BLaER1 (cell line): ENCODE results near the gene SNX7.
A peak's percentile ranks its signal among the peaks of the same experiment; 100 is the strongest.

Experiments
- H3K27ac ChIP-seq: shearing (Covaris generic); formaldehyde crosslinking; 2 replicates; pipeline ENCODE4 v1.8.1; 2022
- H3K27me3 ChIP-seq: shearing (Covaris generic); formaldehyde crosslinking; 2 replicates; pipeline ENCODE4 v1.8.1; 2022
- H3K36me3 ChIP-seq: shearing (Covaris generic); formaldehyde crosslinking; 2 replicates; pipeline ENCODE4 v1.8.1; 2022
- H3K4me1 ChIP-seq: shearing (Covaris generic); formaldehyde crosslinking; 2 replicates; pipeline ENCODE4 v1.8.1; 2022
- H3K4me2 ChIP-seq: shearing (Covaris generic); formaldehyde crosslinking; 2 replicates; pipeline ENCODE4 v1.8.1; 2022
- H3K4me3 ChIP-seq: shearing (Covaris generic); formaldehyde crosslinking; 2 replicates; pipeline ENCODE4 v1.8.1; 2022
- H3K9ac ChIP-seq: shearing (Covaris generic); formaldehyde crosslinking; 2 replicates; pipeline ENCODE4 v1.8.1; 2022
- H3K9me3 ChIP-seq: shearing (Covaris generic); formaldehyde crosslinking; 2 replicates; pipeline ENCODE4 v1.8.1; 2022
- H4K20me1 ChIP-seq: shearing (Covaris generic); formaldehyde crosslinking; 2 replicates; pipeline ENCODE4 v1.8.1; 2022
- Cebpa-rat ChIP-seq: shearing (Covaris generic); IDR thresholded peaks from 2 replicates; pipeline ENCODE4 v1.8.1; 2022

SNX7 gene

DNA sequence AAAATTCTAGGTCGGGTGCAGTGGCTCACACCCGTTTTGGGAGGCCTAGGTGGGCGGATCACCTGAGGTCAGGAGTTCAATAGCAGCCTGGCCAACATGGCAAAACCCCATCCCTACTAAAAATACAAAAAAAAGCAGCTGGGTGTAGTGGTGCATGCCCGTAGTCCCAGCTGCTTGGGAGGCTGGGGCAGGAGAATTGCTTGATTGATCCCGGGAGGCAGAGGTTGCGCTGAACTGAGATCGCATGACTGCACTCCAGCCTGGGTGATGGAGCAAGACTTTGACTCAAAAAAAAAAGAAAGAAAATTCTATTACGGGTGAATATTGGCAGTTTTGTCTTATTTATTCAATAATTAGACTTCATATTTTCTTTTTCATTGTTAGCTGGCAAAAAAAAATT lies 62.1 kb downstream of the SNX7 start:
- no peak overlapping the region for H3K27ac ChIP-seq
- peaks cover 39% of the 10 kb centered on the region for H3K4me1 ChIP-seq
- H3K9me3 ChIP-seq = peaks cover 26% of the 10 kb centered on the region
- TF ChIP-seq Cebpa-rat = peak; percentile 82
- H3K9ac ChIP-seq = no peak overlapping the region
- no peak overlapping the region for H3K4me3 ChIP-seq
- no peaks in the 10 kb centered on the region for H3K36me3 ChIP-seq
- peak overlapping the region; percentile 65 for H3K4me2 ChIP-seq
- H3K27me3 ChIP-seq = no peaks in the 10 kb centered on the region
- no peaks in the 10 kb centered on the region for H4K20me1 ChIP-seq

DNA sequence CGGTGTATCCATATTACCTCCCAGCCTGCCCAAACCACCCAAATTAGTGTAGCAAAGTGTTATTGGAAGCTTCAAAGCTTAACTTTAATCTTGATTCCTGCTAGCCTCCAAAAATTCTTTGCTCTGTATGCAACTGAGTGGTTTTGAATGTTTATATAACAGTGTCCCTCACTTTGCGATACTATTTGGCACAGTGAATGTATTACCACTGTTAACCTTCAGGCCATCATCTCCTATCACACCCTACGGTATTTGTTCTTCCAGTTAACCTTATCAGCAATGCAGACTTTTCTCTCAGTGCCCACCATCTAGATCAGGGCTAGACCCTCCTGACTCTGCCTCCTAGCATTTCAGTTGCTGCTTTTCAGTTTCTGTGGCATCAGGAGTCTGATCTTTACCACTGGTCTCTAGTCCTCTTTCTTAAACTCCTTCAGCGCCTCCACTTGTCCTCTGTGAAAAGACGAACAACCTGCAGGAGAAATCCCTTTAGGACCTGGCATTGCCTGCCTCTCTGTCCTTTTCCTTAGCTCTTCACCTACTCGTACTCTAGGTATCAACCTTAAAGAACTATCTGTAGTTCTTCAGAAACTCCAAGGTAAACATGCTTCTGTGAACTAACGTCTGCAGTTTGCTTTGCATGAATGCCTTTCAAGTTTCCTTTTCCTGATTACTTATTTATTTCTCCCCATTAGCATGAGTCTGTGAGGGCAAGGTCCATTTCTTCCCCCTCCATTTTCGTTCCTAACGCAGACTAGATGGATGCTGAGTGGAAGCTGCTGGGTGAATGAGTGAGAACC lies 71.7 kb downstream of the SNX7 start:
- Histone ChIP-seq H3K9ac (no peak overlapping the region), H3K9me3 (peaks cover 20% of the 10 kb centered on the region), H3K36me3 (no peaks in the 10 kb centered on the region), H3K27ac (peak overlapping the region; percentile 29; the same call in 1 of the 2 replicates), H4K20me1 (no peaks in the 10 kb centered on the region), H3K27me3 (no peaks in the 10 kb centered on the region), H3K4me3 (no peak overlapping the region), H3K4me2 (peak overlapping the region; percentile 52), H3K4me1 (peaks cover 36% of the 10 kb centered on the region)
- TF ChIP-seq Cebpa-rat = no peak

DNA sequence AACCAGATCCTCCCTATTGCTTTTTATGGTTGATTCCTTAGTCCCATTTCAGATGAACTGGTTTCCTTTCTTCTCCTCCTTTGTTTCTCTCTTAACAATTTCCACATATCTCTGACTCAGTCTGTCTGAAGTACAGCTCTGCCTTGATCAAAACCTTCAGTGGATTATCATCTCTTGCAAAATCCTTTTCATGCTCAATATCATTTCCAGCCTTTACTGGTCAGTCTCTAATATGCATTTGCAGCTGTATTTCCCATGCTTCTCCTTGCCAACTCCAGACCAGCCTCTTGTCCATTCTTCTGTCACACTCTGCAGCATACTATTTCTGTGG lies 72.2 kb downstream of the SNX7 start:
- Histone ChIP-seq H3K36me3 (no peaks in the 10 kb centered on the region), H3K4me3 (no peak overlapping the region), H3K4me1 (peaks cover 36% of the 10 kb centered on the region), H3K27me3 (no peaks in the 10 kb centered on the region), H4K20me1 (no peaks in the 10 kb centered on the region), H3K4me2 (peak overlapping the region; percentile 52), H3K27ac (peak overlapping the region; percentile 29; the same call in 1 of the 2 replicates), H3K9ac (no peak overlapping the region), H3K9me3 (peaks cover 15% of the 10 kb centered on the region)
- TF ChIP-seq Cebpa-rat = no peak

DNA sequence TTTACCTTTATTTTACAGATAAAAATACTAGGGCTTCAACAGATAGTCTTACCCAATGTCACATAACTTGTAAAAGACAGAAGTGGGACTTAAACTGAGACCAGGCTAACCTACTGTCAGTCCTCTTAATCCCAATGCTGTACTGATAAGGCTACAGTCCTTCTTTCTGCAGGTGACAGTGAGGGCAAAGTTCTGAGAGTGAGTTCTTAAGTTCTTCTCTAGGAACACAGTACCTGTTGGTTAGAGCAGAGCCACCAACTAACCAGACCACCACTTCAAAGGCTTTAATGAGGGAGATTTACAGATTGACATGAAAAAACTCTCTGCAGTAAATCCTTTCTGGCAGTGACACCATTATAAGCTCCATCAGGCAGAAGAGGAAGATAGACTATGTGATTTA lies 74.2 kb downstream of the SNX7 start:
- no peaks in the 10 kb centered on the region for H4K20me1 ChIP-seq
- H3K4me1 ChIP-seq = peaks cover 30% of the 10 kb centered on the region
- H3K4me3 ChIP-seq = no peak overlapping the region
- H3K9ac ChIP-seq = no peak overlapping the region
- H3K9me3 ChIP-seq = peaks cover 7% of the 10 kb centered on the region; the same call in 1 of the 2 replicates
- no peaks in the 10 kb centered on the region for H3K36me3 ChIP-seq
- H3K4me2 ChIP-seq = no peak overlapping the region
- H3K27me3 ChIP-seq = no peaks in the 10 kb centered on the region
- TF ChIP-seq Cebpa-rat = no peak
- no peak overlapping the region for H3K27ac ChIP-seq

- H3K4me1 ChIP-seq = peaks cover 12% of the 10 kb centered on the region
- H3K4me3 ChIP-seq = no peak overlapping the region
- H3K9me3 ChIP-seq = peaks cover under 1% of the 10 kb centered on the region; the same call in 1 of the 2 replicates
- H3K36me3 ChIP-seq = no peaks in the 10 kb centered on the region
- H4K20me1 ChIP-seq = no peaks in the 10 kb centered on the region
- no peak for TF ChIP-seq Cebpa-rat
- no peak overlapping the region for H3K9ac ChIP-seq
- H3K27me3 ChIP-seq = no peaks in the 10 kb centered on the region
- no peak overlapping the region for H3K27ac ChIP-seq
- no peak overlapping the region for H3K4me2 ChIP-seq
These were observed 76.3 kb downstream of the SNX7 start for GRCh38 chr1:98737835-98738234.

DNA sequence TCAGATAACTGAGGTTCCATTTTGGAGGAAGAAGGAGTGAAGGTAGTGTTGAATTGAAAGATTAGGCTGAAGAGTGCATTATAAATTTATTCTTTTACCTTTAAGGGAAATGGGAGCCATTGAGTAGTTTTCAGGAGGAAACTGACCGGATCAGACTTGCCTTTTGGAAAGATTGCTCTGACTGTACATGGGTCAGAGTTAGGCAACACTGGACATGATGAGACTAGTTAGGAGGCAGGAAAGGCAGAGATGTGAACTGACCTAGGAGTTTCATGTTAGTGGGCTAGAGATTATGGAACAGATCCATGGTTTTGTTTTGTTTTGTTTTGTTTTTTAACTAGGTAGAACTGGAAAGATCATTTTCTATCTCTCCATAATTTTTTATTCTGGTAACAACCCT lies 78.2 kb downstream of the SNX7 start:
- Histone ChIP-seq H3K36me3 (no peaks in the 10 kb centered on the region), H3K9ac (no peak overlapping the region), H3K4me1 (no peaks in the 10 kb centered on the region), H3K4me3 (no peak overlapping the region), H3K4me2 (no peak overlapping the region), H3K27ac (no peak overlapping the region), H3K9me3 (no peaks in the 10 kb centered on the region), H4K20me1 (no peaks in the 10 kb centered on the region), H3K27me3 (no peaks in the 10 kb centered on the region)
- no peak for TF ChIP-seq Cebpa-rat

DNA sequence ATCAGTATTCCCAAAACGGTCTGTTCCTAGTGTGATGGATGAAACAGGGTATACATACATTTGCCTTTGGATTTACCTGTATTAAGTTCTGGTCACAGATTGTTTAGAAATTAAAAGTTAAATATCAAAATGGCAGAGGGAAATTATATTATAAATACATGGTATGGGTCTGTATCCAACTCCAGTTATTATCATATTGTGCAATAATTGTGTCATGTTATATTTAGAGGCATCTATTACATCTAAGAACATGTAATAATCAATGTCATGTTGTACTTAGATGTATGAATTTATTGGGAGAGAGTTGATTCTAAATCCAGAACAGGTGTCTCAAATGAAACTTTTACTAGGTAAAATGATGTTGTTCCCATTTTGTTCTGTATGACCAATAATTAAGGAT lies 79.6 kb downstream of the SNX7 start:
- Histone ChIP-seq H3K27me3 (no peaks in the 10 kb centered on the region), H3K9me3 (no peaks in the 10 kb centered on the region), H4K20me1 (no peaks in the 10 kb centered on the region), H3K4me2 (no peak overlapping the region), H3K9ac (no peak overlapping the region), H3K4me1 (no peaks in the 10 kb centered on the region), H3K27ac (no peak overlapping the region), H3K4me3 (no peak overlapping the region), H3K36me3 (no peaks in the 10 kb centered on the region)
- TF ChIP-seq Cebpa-rat = no peak; the same call in 1 of the 2 replicates

DNA sequence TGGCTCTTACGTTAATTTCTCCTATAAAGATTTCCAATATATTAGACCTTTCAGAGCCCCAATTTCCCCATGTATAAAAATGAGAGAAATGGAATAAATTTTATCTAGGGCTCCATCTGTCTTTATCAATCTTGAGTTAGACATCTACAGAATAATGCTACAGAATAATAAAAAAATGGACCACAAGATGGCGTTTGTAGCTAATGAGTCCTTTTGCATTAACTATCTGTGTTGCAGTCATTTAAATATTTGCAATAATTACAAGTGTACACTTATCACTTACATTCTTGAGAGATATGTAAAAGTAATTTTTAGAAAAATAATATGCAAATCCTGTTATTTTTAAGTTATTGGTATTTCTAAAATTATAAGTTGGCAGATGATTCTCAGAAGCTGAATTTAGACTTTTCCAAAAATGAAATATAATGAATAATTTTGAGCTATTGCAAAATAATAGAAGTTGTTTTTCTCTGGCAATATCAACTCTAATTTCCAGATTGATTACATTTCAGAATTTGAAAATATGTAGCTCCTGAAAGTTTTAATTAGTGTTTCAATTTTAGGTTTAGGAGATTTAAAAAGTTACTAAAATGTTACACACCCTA lies 87.7 kb downstream of the SNX7 start:
- Histone ChIP-seq H4K20me1 (no peaks in the 10 kb centered on the region), H3K9ac (no peak overlapping the region), H3K4me1 (no peaks in the 10 kb centered on the region), H3K9me3 (no peaks in the 10 kb centered on the region), H3K36me3 (no peaks in the 10 kb centered on the region), H3K27ac (no peak overlapping the region), H3K27me3 (no peaks in the 10 kb centered on the region), H3K4me3 (no peak overlapping the region), H3K4me2 (no peak overlapping the region)
- TF ChIP-seq Cebpa-rat = no peak

DNA sequence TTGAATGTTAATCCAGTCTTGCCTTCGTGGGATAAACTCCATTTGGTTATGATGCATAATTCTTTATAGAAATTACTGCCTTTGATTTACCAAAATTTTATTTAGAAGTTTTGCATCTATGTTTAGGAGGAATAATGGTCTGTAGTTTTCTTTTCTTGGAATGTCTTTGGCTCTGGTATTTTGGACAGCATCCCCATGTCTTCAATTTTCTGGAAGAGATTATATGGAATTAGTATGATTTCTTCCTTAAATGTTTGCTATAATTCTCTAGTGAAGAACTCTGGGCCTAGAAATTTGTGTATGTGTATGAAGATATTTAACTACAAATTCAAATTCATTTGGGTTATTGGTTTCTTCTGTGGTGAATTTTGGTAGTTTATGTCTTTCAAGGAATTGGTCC lies 92.7 kb downstream of the SNX7 start:
- Histone ChIP-seq H3K9me3 (no peaks in the 10 kb centered on the region), H3K4me3 (no peak overlapping the region), H3K27me3 (no peaks in the 10 kb centered on the region), H3K4me2 (no peak overlapping the region), H4K20me1 (no peaks in the 10 kb centered on the region), H3K4me1 (no peaks in the 10 kb centered on the region), H3K9ac (no peak overlapping the region), H3K27ac (no peak overlapping the region), H3K36me3 (no peaks in the 10 kb centered on the region)
- no peak for TF ChIP-seq Cebpa-rat

DNA sequence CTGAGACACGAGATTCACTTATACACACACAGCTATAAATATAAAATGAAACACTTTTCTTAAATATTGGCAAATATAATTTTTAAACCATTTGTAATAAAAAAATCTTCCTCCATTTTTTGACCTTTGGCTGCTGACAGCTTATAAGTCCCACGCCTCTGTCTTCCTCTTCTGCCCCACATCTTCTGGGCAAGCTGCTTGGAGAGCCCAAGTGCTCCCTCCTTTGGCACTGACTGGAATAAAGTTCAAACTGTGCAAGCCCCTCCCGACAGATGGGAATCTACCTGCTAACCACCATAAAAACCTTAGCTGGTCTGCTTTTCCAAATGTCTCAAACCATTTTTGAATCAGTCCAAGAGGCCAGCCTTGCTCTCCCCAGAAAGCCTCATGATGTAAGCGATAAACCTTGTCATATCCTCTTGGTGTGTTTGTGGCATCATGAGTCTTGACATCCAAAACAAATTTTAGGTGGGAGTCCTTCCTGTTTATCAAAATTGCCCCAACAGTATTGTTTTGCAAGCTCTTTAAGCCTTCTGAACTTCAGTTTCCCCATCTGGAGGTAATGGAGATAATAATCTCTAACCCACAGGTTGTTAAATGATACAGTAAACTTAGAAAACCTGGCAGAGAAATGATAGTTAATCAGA lies 99.8 kb downstream of the SNX7 start:
- H3K9me3 ChIP-seq = no peaks in the 10 kb centered on the region
- no peak overlapping the region for H3K4me3 ChIP-seq
- no peak for TF ChIP-seq Cebpa-rat
- no peaks in the 10 kb centered on the region for H3K4me1 ChIP-seq
- H3K27me3 ChIP-seq = no peaks in the 10 kb centered on the region
- H3K4me2 ChIP-seq = no peak overlapping the region
- H4K20me1 ChIP-seq = no peaks in the 10 kb centered on the region
- no peak overlapping the region for H3K9ac ChIP-seq
- no peak overlapping the region for H3K27ac ChIP-seq
- no peaks in the 10 kb centered on the region for H3K36me3 ChIP-seq
